SU-DHL-6 (cell line): Measurements from ENCODE around the gene ARHGAP8.

Source experiments
- EZH2phosphoT487 ChIP-seq: fragments of 200-600 bp; sonication (generic), shearing (Covaris generic); conservative IDR thresholded peaks from 2 replicates; pipeline ENCODE4 v1.6.1; 2018; ENCODE audit warnings: mild to moderate bottlenecking, antibody characterized with exemption, low read length, moderate library complexity, mixed read lengths
- TF ChIP-seq, protein P1 (sequence below): fragments of 200-600 bp; sonication (generic); IDR thresholded peaks from one replicate; pipeline ENCODE4 v1.5.1; 2017; ENCODE audit warnings: antibody characterized with exemption, mild to moderate bottlenecking, low read length, moderate library complexity; ENCODE audit not compliant: insufficient read depth, poor library complexity, severe bottlenecking

DNA sequence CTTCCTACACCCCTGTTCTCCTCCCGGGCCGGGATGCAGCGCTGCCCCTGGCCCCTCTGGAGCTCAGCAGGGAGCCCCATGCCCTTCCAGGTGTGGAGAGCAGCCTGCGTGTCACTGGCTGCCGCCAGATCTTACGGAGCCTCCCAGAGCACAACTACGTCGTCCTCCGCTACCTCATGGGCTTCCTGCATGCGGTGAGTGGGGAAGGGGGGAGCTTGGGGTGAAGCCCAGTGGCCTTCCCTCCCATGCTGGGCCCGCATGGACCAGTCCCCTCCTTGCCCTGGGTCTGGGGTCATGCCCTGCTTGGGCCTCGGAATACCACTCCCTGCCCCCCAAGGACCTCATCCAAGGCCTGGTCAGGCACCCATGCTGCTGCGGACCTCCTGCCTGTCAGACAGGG is 107.3 kb downstream of the ARHGAP8 start:
- TF ChIP-seq, protein P1, sequence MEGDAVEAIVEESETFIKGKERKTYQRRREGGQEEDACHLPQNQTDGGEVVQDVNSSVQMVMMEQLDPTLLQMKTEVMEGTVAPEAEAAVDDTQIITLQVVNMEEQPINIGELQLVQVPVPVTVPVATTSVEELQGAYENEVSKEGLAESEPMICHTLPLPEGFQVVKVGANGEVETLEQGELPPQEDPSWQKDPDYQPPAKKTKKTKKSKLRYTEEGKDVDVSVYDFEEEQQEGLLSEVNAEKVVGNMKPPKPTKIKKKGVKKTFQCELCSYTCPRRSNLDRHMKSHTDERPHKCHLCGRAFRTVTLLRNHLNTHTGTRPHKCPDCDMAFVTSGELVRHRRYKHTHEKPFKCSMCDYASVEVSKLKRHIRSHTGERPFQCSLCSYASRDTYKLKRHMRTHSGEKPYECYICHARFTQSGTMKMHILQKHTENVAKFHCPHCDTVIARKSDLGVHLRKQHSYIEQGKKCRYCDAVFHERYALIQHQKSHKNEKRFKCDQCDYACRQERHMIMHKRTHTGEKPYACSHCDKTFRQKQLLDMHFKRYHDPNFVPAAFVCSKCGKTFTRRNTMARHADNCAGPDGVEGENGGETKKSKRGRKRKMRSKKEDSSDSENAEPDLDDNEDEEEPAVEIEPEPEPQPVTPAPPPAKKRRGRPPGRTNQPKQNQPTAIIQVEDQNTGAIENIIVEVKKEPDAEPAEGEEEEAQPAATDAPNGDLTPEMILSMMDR = no peak
- no peak for TF ChIP-seq EZH2phosphoT487
